ENCODE results near the gene DDX46. TPM values are rescaled to one million over a fixed set of nuclear protein-coding genes. Genes with fewer than 3 reads are reported as not detected.

DDX46 gene
- total RNA-seq, 1 experiment from 2014 or later: 8.5 TPM

DNA sequence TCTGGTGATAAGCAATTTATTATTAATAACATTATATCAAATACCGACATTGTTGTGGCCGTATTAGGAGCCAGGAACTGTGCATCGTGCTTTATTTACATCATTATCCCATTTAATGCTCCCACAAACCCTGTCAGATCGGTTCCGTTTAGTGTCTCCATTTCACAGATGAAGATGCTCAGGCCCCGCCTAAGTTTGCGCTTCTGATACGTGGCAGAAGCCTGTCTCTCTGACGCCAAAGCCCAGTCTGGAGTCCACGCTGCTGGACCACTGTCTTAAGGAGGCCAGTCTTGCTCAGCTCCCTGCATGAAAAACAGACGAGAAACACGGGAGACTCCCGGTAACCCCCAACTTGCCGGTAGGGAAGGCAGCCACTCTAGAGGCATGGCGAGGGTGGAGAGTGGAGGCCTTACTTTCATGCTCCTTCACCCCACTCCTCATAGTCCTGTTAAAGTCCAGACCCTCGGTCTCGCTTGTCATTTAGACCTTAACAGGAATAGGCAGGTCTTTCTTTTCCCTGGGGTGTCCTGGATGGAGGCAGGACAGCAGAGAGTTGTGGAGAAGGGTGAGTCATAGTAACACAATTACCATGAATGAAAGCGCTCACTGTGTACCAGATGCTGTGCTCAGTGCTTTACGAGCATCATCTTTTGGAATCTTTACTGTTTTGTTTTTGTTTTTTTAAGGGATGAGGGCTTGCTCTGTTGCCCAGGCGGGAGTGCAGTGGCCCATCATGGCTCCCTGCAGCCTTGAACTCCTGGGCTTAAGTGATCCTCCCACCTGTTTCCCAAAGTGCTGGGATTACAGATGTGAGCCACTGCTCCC, 116.5 kb downstream of the DDX46 start:
- in situ Hi-C loops (cut with HindIII; ENCODE audit: low pct_unique_long_range_greater_than_20kb, low sequenced_read_pairs): no loop called here
- DNase-seq (ENCODE audit: low read depth): peak; percentile 48

DNA sequence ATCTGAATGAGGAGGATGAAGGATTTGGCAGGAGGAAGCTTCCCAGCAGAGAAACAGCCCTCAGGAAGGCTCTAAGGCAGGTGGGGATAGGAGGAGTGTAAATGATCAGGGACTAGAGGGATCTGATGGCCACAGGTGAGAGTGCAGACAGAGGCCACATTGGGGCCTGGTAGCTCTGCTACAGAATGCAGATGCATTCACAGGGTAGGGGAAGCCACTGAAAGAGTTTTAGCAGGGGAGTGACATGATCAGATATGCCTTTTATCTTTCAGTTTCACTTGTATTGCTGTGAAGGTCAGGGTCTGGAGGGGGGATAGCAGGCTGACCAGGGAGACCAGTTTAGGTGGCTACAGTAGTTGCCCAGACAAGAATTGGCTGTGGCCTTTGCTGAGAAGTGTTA, 118.6 kb downstream of the DDX46 start:
- DNase-seq (ENCODE audit: low read depth): no peak
- in situ Hi-C loops (cut with HindIII; ENCODE audit: low pct_unique_long_range_greater_than_20kb, low sequenced_read_pairs): no loop called here

DNA sequence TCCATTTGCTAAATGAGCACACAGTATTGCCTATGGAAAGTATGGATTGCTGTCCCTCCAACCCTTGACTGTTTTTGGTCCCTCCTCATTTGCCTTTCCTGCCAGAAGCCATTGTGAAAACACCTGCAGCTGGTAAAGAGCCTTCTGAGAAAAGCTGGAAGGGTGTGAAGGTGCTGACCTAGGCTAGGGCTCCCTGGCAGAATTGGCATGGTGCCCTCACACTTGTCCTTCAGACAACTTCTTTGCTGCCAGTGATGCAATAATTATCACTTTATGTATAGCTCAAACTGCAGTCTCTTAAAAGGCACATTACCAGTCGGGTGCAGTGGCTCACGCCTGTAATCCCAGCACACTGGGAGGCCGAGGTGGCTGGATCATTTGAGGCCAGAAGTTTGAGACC, 119.8 kb downstream of the DDX46 start:
- in situ Hi-C loops (cut with HindIII; ENCODE audit: low pct_unique_long_range_greater_than_20kb, low sequenced_read_pairs): no loop called here

DNA sequence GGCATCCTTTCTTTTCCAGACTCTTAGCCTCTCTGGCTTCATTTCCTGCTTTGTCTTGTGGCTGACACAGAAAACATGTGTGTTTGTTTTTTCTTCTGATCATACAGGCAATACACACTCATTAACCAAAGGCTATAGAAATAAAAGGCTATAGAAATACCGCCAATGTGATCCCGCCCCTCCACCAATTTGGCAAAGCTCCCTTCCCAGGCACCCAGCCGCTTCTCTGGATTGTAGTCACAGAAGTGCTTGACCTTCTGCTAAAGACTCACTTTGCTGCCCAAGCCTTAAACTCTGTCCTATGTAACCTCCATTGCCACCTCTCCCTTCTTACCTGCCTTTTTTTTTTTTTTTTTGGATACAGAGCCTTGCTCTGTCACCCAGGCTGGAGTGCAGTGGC, 120.9 kb downstream of the DDX46 start:
- in situ Hi-C loops (cut with HindIII; ENCODE audit: low pct_unique_long_range_greater_than_20kb, low sequenced_read_pairs): no loop called here

More for the DNA sequence above, 119.8 kb downstream of the DDX46 start:
- DNase-seq (ENCODE audit: low read depth): no peak

More for the DNA sequence above, 120.9 kb downstream of the DDX46 start:
- no peak for DNase-seq (ENCODE audit: low read depth)

Other genes with a start within 250 kb of the DDX46 start
- 36.4 and 36.9 TPM in 2 replicates for gene JADE2, start 233.1 kb upstream of the DDX46 start, total RNA-seq (2014; rRNA removed; shearing (Covaris generic); ENCODE audit: low replicate concordance)
- 23.6 and 46.7 TPM in 2 replicates for gene SAR1B, start 126.0 kb upstream of the DDX46 start, total RNA-seq (2014; rRNA removed; shearing (Covaris generic); ENCODE audit: low replicate concordance)
- 9.1 and 9.5 TPM in 2 replicates for gene SEC24A, start 110.0 kb upstream of the DDX46 start, total RNA-seq (2014; rRNA removed; shearing (Covaris generic); ENCODE audit: low replicate concordance)
- gene CAMLG, start 20.2 kb upstream of the DDX46 start, total RNA-seq (2014; rRNA removed; shearing (Covaris generic); ENCODE audit: low replicate concordance): 19.8 and 21.7 TPM in 2 replicates
- 9.7 and 18.5 TPM in 2 replicates for gene C5orf24, start 87.2 kb downstream of the DDX46 start, total RNA-seq (2014; rRNA removed; shearing (Covaris generic); ENCODE audit: low replicate concordance)
- 84.4 and 145 TPM in 2 replicates for gene TXNDC15, start 115.6 kb downstream of the DDX46 start, total RNA-seq (2014; rRNA removed; shearing (Covaris generic); ENCODE audit: low replicate concordance)
- gene PCBD2, start 146.4 kb downstream of the DDX46 start, total RNA-seq (2014; rRNA removed; shearing (Covaris generic); ENCODE audit: low replicate concordance): 1.3 and 4.1 TPM in 2 replicates
- 1.1 TPM in 1 of 2 replicates, not detected in the other for gene CATSPER3, start 209.1 kb downstream of the DDX46 start, total RNA-seq (2014; rRNA removed; shearing (Covaris generic); ENCODE audit: low replicate concordance)